ENCODE data around the gene RAPGEF1. TPM values are rescaled to one million over a fixed set of nuclear protein-coding genes. Genes with fewer than 3 reads are reported as not detected.
A peak's percentile ranks its signal among the peaks of the same experiment; 100 is the strongest.

Gene RAPGEF1
- polyA plus RNA-seq, 3 donors = 37.4 to 41.3 (median 38.2) TPM

GRCh38 chr9:131748411-131748955, 8.6 kb upstream of the RAPGEF1 start:
- DNase-seq (ENCODE audit: low read depth in 3 of 3, low spot score in 2 of 3) = no peak

GRCh38 chr9:131747352-131747751, 7.5 kb upstream of the RAPGEF1 start:
- DNase-seq (ENCODE audit: low read depth in 3 of 3, low spot score in 2 of 3) = peak in 1 of 3 donors; percentile 38

GRCh38 chr9:131745610-131746009, 5.7 kb upstream of the RAPGEF1 start:
- no peak for DNase-seq (ENCODE audit: low read depth in 3 of 3, low spot score in 2 of 3)

GRCh38 chr9:131744720-131745201, 4.9 kb upstream of the RAPGEF1 start:
- DNase-seq (ENCODE audit: low read depth in 3 of 3, low spot score in 2 of 3) = no peak

GRCh38 chr9:131744171-131744719, 4.4 kb upstream of the RAPGEF1 start:
- no peak for DNase-seq (ENCODE audit: low read depth in 3 of 3, low spot score in 2 of 3)

- DNase-seq (ENCODE audit: low read depth in 3 of 3, low spot score in 2 of 3) = no peak
Measured at GRCh38 chr9:131743501-131743900, 3.6 kb upstream of the RAPGEF1 start.

GRCh38 chr9:131743096-131743495, 3.2 kb upstream of the RAPGEF1 start:
- no peak for DNase-seq (ENCODE audit: low read depth in 3 of 3, low spot score in 2 of 3)

- DNase-seq (ENCODE audit: low read depth in 3 of 3, low spot score in 2 of 3) = no peak
Measured at GRCh38 chr9:131740898-131741297, 1.0 kb upstream of the RAPGEF1 start.

- DNase-seq (ENCODE audit: low read depth in 3 of 3, low spot score in 2 of 3) = peak in 1 of 3 donors; percentile 25
Measured at GRCh38 chr9:131739133-131739958, 530 bp downstream of the RAPGEF1 start.

GRCh38 chr9:131738293-131739132, 1.4 kb downstream of the RAPGEF1 start:
- no peak for DNase-seq (ENCODE audit: low read depth in 3 of 3, low spot score in 2 of 3)

- DNase-seq (ENCODE audit: low read depth in 3 of 3, low spot score in 2 of 3) = no peak
Measured at GRCh38 chr9:131737426-131737825, 2.5 kb downstream of the RAPGEF1 start.

- no peak for DNase-seq (ENCODE audit: low read depth in 3 of 3, low spot score in 2 of 3)
Measured at GRCh38 chr9:131736431-131736830, 3.4 kb downstream of the RAPGEF1 start.

GRCh38 chr9:131735238-131736128, 4.4 kb downstream of the RAPGEF1 start:
- no peak for DNase-seq (ENCODE audit: low read depth in 3 of 3, low spot score in 2 of 3)

GRCh38 chr9:131734781-131735180, 5.1 kb downstream of the RAPGEF1 start:
- DNase-seq (ENCODE audit: low read depth in 3 of 3, low spot score in 2 of 3) = no peak

- no peak for DNase-seq (ENCODE audit: low read depth in 3 of 3, low spot score in 2 of 3)
Measured at GRCh38 chr9:131734165-131734610, 5.7 kb downstream of the RAPGEF1 start.

- no peak for DNase-seq (ENCODE audit: low read depth in 3 of 3, low spot score in 2 of 3)
Measured at GRCh38 chr9:131733541-131734061, 6.3 kb downstream of the RAPGEF1 start.

GRCh38 chr9:131732636-131733289, 7.1 kb downstream of the RAPGEF1 start:
- no peak for DNase-seq (ENCODE audit: low read depth in 3 of 3, low spot score in 2 of 3)

GRCh38 chr9:131732061-131732526, 7.8 kb downstream of the RAPGEF1 start:
- no peak for DNase-seq (ENCODE audit: low read depth in 3 of 3, low spot score in 2 of 3)

- DNase-seq (ENCODE audit: low read depth in 3 of 3, low spot score in 2 of 3) = no peak
Measured at GRCh38 chr9:131731644-131732043, 8.2 kb downstream of the RAPGEF1 start.
